GM06990 (cell line): ENCODE measurements around the gene PTGES.
"Not testable (repeated sequence)": the region's sequence is repeated elsewhere in the genome, so short reads cannot be mapped to it uniquely, and the experiment has no call there.

ENCODE experiments used
- DNase-seq: peaks from one replicate; pipeline ENCODE4 v3.0.0-alpha.2; 2011; ENCODE audit not compliant: insufficient read length; ENCODE audit errors: extremely low read depth
- H3K27me3 ChIP-seq: replicated peaks from 2 replicates; pipeline ENCODE4 v1.6.0; 2011; ENCODE audit warnings: low read length; ENCODE audit not compliant: control insufficient read depth, insufficient read depth
- H3K36me3 ChIP-seq: 2 replicates; pipeline ENCODE4 v1.5.1; 2011; ENCODE audit warnings: low read length; ENCODE audit not compliant: control insufficient read depth, insufficient read depth
- H3K4me3 ChIP-seq: replicated peaks from 2 replicates; pipeline ENCODE4 v1.5.1; 2011; ENCODE audit warnings: low read depth, mild to moderate bottlenecking, control low read depth, low read length
- TF ChIP-seq, protein P1 (sequence below): IDR thresholded peaks from 2 replicates; pipeline ENCODE4 v1.5.1; 2011; ENCODE audit warnings: low read length, control low read depth, mild to moderate bottlenecking, inconsistent platforms; ENCODE audit not compliant: insufficient read depth, poor library complexity, severe bottlenecking

Gene PTGES

DNA sequence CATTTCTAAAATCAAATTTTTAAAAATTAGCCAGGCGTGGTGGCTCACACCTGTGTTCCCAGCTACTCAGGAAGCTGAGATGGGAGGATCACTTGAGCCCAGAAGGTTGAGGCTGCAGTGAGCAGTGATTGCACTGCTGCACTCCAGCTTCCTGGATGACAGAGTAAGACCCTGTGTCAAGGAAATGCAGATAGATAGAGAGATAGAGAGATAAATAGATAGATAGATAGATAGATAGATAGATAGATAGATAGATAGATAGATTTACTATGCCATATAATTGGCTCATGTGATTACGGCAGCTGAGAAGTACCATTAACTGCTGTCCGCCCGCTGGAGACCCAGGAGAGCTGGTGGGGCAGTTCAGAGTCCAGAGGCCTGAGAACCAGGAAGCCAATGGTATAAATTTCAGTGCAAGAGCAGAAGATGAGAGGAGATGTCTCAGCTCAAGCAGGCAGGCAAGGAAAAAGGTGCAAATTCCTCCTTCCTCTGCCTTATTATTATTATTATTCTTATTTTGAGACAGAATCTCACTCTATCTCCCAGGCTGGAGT, 13.0 kb upstream of the PTGES start:
- Histone ChIP-seq H3K36me3 (no peaks in the 10 kb centered on the region), H3K27me3 (0 out of 2 replicates have a peak, but pooled peaks cover 2% of the 10 kb centered on the region), H3K4me3 (no peak overlapping the region)
- no peak for DNase-seq
- TF ChIP-seq, protein P1, sequence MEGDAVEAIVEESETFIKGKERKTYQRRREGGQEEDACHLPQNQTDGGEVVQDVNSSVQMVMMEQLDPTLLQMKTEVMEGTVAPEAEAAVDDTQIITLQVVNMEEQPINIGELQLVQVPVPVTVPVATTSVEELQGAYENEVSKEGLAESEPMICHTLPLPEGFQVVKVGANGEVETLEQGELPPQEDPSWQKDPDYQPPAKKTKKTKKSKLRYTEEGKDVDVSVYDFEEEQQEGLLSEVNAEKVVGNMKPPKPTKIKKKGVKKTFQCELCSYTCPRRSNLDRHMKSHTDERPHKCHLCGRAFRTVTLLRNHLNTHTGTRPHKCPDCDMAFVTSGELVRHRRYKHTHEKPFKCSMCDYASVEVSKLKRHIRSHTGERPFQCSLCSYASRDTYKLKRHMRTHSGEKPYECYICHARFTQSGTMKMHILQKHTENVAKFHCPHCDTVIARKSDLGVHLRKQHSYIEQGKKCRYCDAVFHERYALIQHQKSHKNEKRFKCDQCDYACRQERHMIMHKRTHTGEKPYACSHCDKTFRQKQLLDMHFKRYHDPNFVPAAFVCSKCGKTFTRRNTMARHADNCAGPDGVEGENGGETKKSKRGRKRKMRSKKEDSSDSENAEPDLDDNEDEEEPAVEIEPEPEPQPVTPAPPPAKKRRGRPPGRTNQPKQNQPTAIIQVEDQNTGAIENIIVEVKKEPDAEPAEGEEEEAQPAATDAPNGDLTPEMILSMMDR = no peak

DNA sequence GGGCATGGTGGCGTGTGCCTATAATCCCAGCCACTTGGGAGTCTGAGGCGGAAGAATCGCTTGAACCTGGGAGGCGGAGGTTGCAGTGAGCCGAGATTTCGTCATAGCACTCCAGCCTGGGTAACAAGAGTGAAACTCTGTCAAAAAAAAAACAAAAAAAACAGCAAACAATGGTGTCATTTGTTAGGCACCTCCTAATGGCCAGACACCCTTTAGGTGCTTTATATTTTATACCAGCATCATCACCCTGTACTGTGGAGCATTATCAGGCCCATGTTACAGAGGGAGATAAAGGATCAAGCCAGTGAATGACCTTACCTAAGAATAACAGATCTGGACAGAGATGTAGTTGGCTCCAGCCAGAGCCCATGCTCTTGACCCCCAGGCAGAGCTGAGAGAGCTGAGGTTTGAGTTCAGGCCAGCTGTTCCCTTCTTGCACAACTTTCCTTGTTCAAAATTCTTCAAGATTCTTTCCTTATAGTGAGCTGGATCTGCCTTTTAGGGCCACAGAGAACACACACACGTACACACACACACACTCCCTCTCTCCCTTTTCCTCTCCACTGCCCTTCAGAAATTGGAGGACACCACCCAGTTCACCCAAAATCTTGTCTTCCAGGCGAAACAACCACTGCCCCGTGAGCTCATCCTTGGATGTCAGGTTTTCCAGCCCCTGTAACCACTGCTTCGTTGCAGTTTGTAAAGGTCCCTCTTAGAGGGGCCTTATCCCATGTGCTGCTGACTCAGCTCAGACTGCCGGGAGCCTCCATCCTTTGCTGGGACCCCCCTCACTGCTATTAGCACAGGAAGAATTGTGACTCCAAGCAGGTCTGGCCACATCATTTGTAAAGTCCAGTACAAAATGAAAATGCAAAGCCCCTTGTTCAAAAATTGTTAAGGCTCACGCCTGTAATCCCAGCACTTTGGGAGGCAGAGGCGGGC, 10.4 kb upstream of the PTGES start:
- Histone ChIP-seq H3K27me3 (no peaks in the 10 kb centered on the region), H3K4me3 (no peak overlapping the region), H3K36me3 (no peaks in the 10 kb centered on the region)
- TF ChIP-seq, protein P1 = no peak
- DNase-seq = no peak

DNA sequence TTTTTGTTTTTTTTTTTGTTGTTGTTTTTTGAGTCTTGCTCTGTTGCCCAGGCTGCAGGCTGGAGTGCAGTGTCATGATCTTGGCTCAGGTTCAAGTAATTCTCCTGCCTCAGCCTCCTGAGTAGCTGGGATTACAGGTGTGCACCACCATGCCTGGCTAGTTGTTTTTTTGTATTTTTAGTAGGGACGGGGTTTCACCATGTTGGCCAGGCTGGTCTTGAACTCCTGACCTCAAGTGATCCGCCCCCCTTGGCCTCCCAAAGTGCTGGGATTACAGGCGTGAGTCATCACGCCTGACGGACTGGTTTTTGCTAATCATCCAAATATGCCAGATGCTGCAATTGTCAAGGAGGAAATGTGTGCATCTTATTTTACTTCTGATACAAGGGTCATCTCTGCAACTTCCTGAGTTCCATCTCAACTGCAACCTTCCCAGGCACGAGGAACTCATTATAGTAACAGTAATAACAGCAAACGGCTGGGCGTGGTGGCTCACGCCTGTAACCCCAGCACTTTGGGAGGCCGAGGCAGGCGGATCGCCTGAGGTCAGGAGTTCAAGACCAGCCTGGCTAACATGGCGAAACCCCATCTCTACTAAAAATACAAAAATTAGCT, 9.6 kb upstream of the PTGES start:
- DNase-seq, H3K4me3 ChIP-seq: not testable (repeated sequence)

DNA sequence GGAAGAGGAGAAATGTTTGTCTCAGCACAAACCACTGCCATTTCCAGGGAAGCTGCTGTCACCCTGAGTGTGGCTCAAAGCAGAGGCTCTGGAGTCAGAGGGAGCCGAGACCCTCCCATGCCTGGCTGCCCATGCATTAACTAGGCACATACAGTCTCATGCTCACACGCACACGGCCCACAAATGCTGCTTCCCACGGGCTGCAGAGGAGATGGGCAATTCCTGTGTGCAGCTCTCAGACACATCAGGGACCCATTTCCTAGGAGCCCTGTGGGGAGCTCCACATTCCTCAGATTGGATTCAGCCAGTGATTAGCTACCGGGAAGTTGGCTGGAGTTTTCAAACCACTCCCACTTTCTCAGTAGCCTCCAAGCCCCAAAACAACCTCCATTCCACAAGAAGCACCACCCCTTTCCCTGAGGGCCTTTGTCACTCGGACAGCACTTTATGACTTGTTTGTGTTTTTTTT, 9.1 kb upstream of the PTGES start:
- H3K27me3 ChIP-seq = no peaks in the 10 kb centered on the region
- H3K36me3 ChIP-seq = no peaks in the 10 kb centered on the region
- no peak overlapping the region for H3K4me3 ChIP-seq
- TF ChIP-seq, protein P1 = no peak
- no peak for DNase-seq

More for the DNA sequence above, 9.6 kb upstream of the PTGES start:
- H3K27me3 ChIP-seq, H3K36me3 ChIP-seq: not testable (repeated sequence)

DNA sequence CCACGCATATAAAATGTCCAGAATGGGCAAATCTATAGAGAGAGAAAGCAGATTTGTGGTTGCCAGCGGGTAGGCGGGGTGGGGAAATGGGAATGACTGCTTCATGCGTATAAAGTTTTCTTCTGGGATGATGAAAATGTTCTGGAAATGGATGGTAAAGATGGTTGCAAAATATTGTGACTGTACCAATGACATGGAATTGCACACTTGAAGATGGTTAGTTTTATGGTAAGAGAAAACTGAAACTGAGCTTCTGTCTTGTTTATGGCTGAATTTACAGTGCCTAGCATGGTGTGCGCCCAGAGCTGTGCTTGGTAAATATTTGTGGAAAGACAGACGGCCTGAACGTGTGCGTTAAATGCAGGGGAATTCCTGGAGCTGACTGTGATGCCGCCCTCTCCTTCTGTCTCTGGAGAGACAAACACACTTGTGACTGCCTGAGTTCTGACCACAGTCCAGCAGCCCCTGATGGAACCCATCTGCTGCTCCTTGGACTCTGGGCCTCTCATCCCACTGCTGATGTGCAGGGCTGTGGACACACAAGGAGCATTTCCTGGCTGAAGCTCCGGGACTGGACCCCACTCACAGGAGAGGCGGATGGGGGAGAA, 8.6 kb upstream of the PTGES start:
- no peaks in the 10 kb centered on the region for H3K36me3 ChIP-seq
- no peaks in the 10 kb centered on the region for H3K27me3 ChIP-seq
- TF ChIP-seq, protein P1 = no peak
- no peak for DNase-seq
- no peak overlapping the region for H3K4me3 ChIP-seq

DNA sequence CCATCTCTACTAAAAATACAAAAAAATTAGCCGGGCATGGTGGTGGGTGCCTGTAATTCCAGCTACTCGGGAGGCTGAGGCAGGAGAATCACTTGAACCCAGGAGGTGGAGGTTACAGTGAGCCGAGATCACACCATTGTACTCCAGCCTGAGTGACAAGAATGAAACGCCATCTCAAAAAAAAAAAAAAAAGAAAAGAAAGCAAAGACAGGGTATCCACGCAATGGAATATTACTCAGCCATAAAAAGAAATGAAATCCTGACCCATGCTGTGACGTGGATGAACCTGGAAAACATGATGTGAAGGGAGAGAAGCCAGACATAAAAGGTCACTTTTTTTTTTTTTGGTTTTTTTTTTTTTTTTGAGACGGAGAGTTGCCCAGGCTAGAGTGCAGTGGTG, 7.9 kb upstream of the PTGES start:
- DNase-seq, H3K36me3 ChIP-seq, H3K4me3 ChIP-seq, H3K27me3 ChIP-seq: not testable (repeated sequence)
